Breast epithelium (tissue), 3 donors: ENCODE results near the gene BCCIP.

Experiments
- CTCF ChIP-seq, 3 donors: fragments of 450-650 bp; IDR thresholded peaks; one replicate each; pipeline ENCODE4 v1.5.1; 2016 to 2017; ENCODE audit warnings: antibody characterized with exemption in 3 of 3, mild to moderate bottlenecking in 3 of 3, moderate library complexity in 3 of 3
- POLR2A ChIP-seq: fragments of 450-650 bp; IDR thresholded peaks from one replicate; pipeline ENCODE4 v1.6.1; 2016; ENCODE audit warnings: antibody characterized with exemption, mild to moderate bottlenecking, moderate library complexity
- POLR2AphosphoS5 ChIP-seq, 3 donors: sonication (generic); formaldehyde crosslinking; IDR thresholded peaks; one replicate each; pipeline ENCODE4 v1.6.1; 2017; ENCODE audit warnings: antibody characterized with exemption in 3 of 3

GRCh38 chr10:125785791-125786190 lies 37.6 kb upstream of the BCCIP start:
- no peak for TF ChIP-seq CTCF (IDR thresholded peaks at IDR 0.05)
- TF ChIP-seq POLR2A: no peak
- TF ChIP-seq POLR2AphosphoS5 (IDR thresholded peaks at IDR 0.05): no peak
